T-cell (primary cell): ENCODE data around the gene LDB2. TPM values are rescaled to one million over a fixed set of nuclear protein-coding genes. Genes with fewer than 3 reads are reported as not detected.

ENCODE experiments used
- ATAC-seq, 4 experiments: fragments of 200-7000 bp in 3 of 4; fragments of 150-1000 bp in 1 of 4; cut with Tn5 transposase; replicated peaks in 1 of 4; 1 replicate in 3 of 4; 2 replicates in 1 of 4; pipeline ENCODE4 v1.10.0; 2021; ENCODE audit warnings: moderate library complexity in 3 of 4, mild to moderate bottlenecking in 2 of 4, moderate number of reproducible peaks in 1 of 4
- CTCF ChIA-PET, 2 donors: fragments of 300-600 bp; sonication (Branson Sonifier 250); formaldehyde crosslinking; loops; one replicate each; lab custom pipeline; 2022; ENCODE audit warnings: antibody characterized with exemption in 2 of 2; lab: Charles Lee
- POLR2A ChIA-PET, 2 donors: fragments of 300-600 bp; sonication (Branson Sonifier 250); formaldehyde crosslinking; loops; one replicate each; lab custom pipeline; 2022; ENCODE audit warnings: antibody characterized with exemption in 2 of 2; lab: Charles Lee
- DNase-seq, 35 experiments: peaks; one replicate each; pipeline versions ENCODE4 v3.0.0 to v3.0.0-alpha.2; 2013 to 2023
- H3K27ac ChIP-seq: one replicate; pipeline ENCODE4 v1.5.1; 2013; ENCODE audit warnings: low read length
- H3K27me3 ChIP-seq, 2 experiments: replicated peaks in 1 of 2; 1 replicate in 1 of 2; 2 replicates in 1 of 2; pipeline versions ENCODE4 v1.6.1 to v1.7.0; 2013; ENCODE audit warnings: low read length in 1 of 2, mixed read lengths in 1 of 2; ENCODE audit not compliant: control insufficient read depth in 2 of 2, insufficient read depth in 2 of 2; ENCODE audit errors: extremely low read depth in 1 of 2
- H3K36me3 ChIP-seq, 2 donors: 1 replicate in 1 of 2; 2 replicates in 1 of 2; pipeline versions ENCODE4 v1.6.1 to v1.7.0; 2013; ENCODE audit warnings: low read length in 1 of 2; ENCODE audit not compliant: control insufficient read depth in 2 of 2, insufficient read depth in 1 of 2; ENCODE audit errors: extremely low read depth in 1 of 2
- H3K4me1 ChIP-seq, 2 experiments: 1 replicate in 1 of 2; 2 replicates in 1 of 2; pipeline versions ENCODE4 v1.6.1 to v1.7.0; 2013; ENCODE audit warnings: low read length in 2 of 2, mixed read lengths in 1 of 2; ENCODE audit not compliant: insufficient read depth in 2 of 2, control insufficient read depth in 1 of 2; ENCODE audit errors: extremely low read depth in 1 of 2
- H3K4me3 ChIP-seq, 2 donors: 1 replicate in 1 of 2; 2 replicates in 1 of 2; pipeline versions ENCODE4 v1.5.1 to v1.7.0; 2013; ENCODE audit warnings: mild to moderate bottlenecking in 2 of 2, low read length in 1 of 2, moderate library complexity in 1 of 2; ENCODE audit not compliant: control insufficient read depth in 1 of 2; ENCODE audit errors: extremely low read depth in 1 of 2
- H3K9me3 ChIP-seq: 2 replicates; pipeline ENCODE4 v1.7.0; 2013
- H3K27ac Mint-ChIP-seq, 2 donors: one replicate each; pipeline ENCODE4 v1.8.0; 2020 to 2021; ENCODE audit warnings: mild to moderate bottlenecking in 2 of 2, mixed read lengths in 2 of 2
- H3K27me3 Mint-ChIP-seq, 2 donors: one replicate each; pipeline ENCODE4 v1.8.0; 2021 to 2022; ENCODE audit warnings: mixed read lengths in 2 of 2
- H3K36me3 Mint-ChIP-seq: one replicate; pipeline ENCODE4 v1.8.0; 2021; ENCODE audit warnings: mixed read lengths
- H3K4me1 Mint-ChIP-seq, 3 donors: one replicate each; pipeline ENCODE4 v1.8.0; 2020 to 2022; ENCODE audit warnings: mixed read lengths in 3 of 3, mild to moderate bottlenecking in 1 of 3
- H3K4me3 Mint-ChIP-seq, 3 donors: one replicate each; pipeline ENCODE4 v1.8.0; 2020 to 2022; ENCODE audit warnings: mild to moderate bottlenecking in 3 of 3, mixed read lengths in 3 of 3, moderate library complexity in 3 of 3
- H3K9me3 Mint-ChIP-seq, 3 donors: one replicate each; pipeline ENCODE4 v1.8.0; 2020 to 2022; ENCODE audit warnings: mixed read lengths in 3 of 3
- WGBS: methylation state at CpG from one replicate; pipeline ENCODE4 v1.1.5; 2013; ENCODE audit warnings: missing lambda C conversion rate; ENCODE audit not compliant: insufficient coverage; 5-methylcytosine and 5-hydroxymethylcytosine counted together
- total RNA-seq, 35 experiments: library from RNA in 6 of 35; stranded (reverse) in 6 of 35; fragments of 120-200 nt in 1 of 35; gene quantifications; one replicate each; pipeline versions ENCODE4 v1.2.1 to v1.2.4 and lab custom pipeline; 2013 to 2026

The LDB2 gene
- total RNA-seq, 5 donors from 2014 or later (not counting 1 experiment from before 2014, with no cell fraction given): 0.15 to 0.82 (median 0.39) TPM; not detected in 2

DNA sequence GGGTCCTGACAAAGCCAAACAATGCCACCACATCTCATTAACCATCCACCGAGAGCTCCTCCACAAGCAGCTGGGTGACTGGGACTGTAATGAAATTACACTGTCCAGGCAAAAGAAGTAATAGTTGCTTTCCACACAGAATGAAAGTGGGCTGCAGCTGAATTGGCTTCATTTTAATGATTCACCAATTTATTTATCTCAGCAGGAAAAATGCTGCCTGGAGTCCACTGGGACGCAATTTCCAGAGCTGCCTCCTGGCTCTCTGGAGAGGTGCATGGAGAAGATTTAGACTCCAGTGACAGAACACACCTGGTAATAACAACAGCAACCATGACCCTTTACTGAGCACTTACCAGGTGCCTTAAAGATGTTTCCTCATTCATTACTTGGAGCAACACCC is 226.7 kb downstream of the LDB2 start:
- POLR2A ChIA-PET: no interaction called here

DNA sequence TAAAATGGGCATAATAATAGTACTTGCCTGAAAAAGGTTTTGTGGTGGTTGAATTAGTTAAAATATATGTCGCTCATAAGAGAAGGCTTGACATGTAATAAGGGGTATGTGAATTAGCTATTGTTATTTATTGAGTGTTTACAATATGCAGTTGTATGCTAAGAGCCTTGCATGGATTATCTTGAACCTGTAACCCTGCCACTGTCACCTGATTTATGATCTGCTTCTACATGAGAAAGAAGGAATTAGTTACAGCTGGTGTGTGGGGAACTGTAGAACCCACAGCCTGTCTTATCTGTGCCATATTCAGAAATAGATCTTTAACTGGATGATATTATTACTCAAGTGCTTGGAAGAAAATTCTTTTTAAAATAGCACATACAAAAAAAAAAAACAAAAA is 227.7 kb downstream of the LDB2 start:
- ChIA-PET CTCF (no interaction called here), POLR2A (interaction anchor here in 1 of 2 donors (0.7 kb wide), 1 partner anchor 15 kb away, joined by 4 read pairs; no protein-coding TSS in a partner anchor)
- Histone ChIP-seq H3K36me3 (no peaks in the 10 kb centered on the region), H3K9me3 (no peaks in the 10 kb centered on the region), H3K4me1 (no peaks in the 10 kb centered on the region), H3K4me3 (no peak overlapping the region), H3K27ac (no peak overlapping the region), H3K27me3 (no peaks in the 10 kb centered on the region)
- H3K4me3 Mint-ChIP-seq: no peak overlapping the region
- H3K4me1 Mint-ChIP-seq: no peaks in the 10 kb centered on the region
- WGBS: 86% methylated on average over 1 of the region's 1 CpG
- H3K27ac Mint-ChIP-seq: no peak overlapping the region
- no peaks in the 10 kb centered on the region for H3K27me3 Mint-ChIP-seq
- ATAC-seq (no peak), DNase-seq (no peak)
- H3K36me3 Mint-ChIP-seq: no peaks in the 10 kb centered on the region
- no peaks in the 10 kb centered on the region for H3K9me3 Mint-ChIP-seq

More for the DNA sequence above, 226.7 kb downstream of the LDB2 start:
- no CpG with 5 or more reads among the region's 2 CpGs for WGBS
- no peaks in the 10 kb centered on the region for H3K9me3 ChIP-seq
- H3K27ac ChIP-seq: no peak overlapping the region
- no peaks in the 10 kb centered on the region for H3K4me1 ChIP-seq
- Mint-ChIP-seq H3K4me1 (no peaks in the 10 kb centered on the region), H3K27me3 (no peaks in the 10 kb centered on the region), H3K27ac (no peak overlapping the region), H3K4me3 (no peak overlapping the region), H3K9me3 (no peaks in the 10 kb centered on the region), H3K36me3 (no peaks in the 10 kb centered on the region)
- H3K4me3 ChIP-seq: no peak overlapping the region
- DNase-seq (no peak), ATAC-seq (no peak)
- CTCF ChIA-PET: no interaction called here
- H3K27me3 ChIP-seq: no peaks in the 10 kb centered on the region
- no peaks in the 10 kb centered on the region for H3K36me3 ChIP-seq

GRCh38 chr4:16669036-16669435 is 229.4 kb downstream of the LDB2 start:
- no peaks in the 10 kb centered on the region for H3K4me1 ChIP-seq
- H3K4me3 Mint-ChIP-seq: no peak overlapping the region
- ATAC-seq (no peak), DNase-seq (no peak)
- H3K4me1 Mint-ChIP-seq: no peaks in the 10 kb centered on the region
- CTCF ChIA-PET: no interaction called here
- no peaks in the 10 kb centered on the region for H3K27me3 Mint-ChIP-seq
- H3K27me3 ChIP-seq: no peaks in the 10 kb centered on the region
- peaks cover 0 to 3% (median 0%) of the 10 kb centered on the region in 3 donors for H3K9me3 Mint-ChIP-seq
- POLR2A ChIA-PET: no interaction called here
- no peak overlapping the region for H3K4me3 ChIP-seq
- no peaks in the 10 kb centered on the region for H3K36me3 ChIP-seq
- H3K36me3 Mint-ChIP-seq: no peaks in the 10 kb centered on the region
- no peak overlapping the region for H3K27ac ChIP-seq
- no peaks in the 10 kb centered on the region for H3K9me3 ChIP-seq
- no peak overlapping the region for H3K27ac Mint-ChIP-seq

GRCh38 chr4:16668488-16668887 is 230.0 kb downstream of the LDB2 start:
- Histone ChIP-seq H3K4me1 (no peaks in the 10 kb centered on the region), H3K27ac (no peak overlapping the region), H3K4me3 (no peak overlapping the region), H3K27me3 (no peaks in the 10 kb centered on the region), H3K36me3 (no peaks in the 10 kb centered on the region), H3K9me3 (no peaks in the 10 kb centered on the region)
- ChIA-PET CTCF (no interaction called here), POLR2A (no interaction called here)
- DNase-seq (no peak), ATAC-seq (no peak)
- no peaks in the 10 kb centered on the region for H3K4me1 Mint-ChIP-seq
- no peaks in the 10 kb centered on the region for H3K36me3 Mint-ChIP-seq
- WGBS: 80% methylated on average over 1 of the region's 1 CpG
- no peak overlapping the region for H3K4me3 Mint-ChIP-seq
- H3K27me3 Mint-ChIP-seq: no peaks in the 10 kb centered on the region
- no peak overlapping the region for H3K27ac Mint-ChIP-seq
- H3K9me3 Mint-ChIP-seq: peaks cover 0 to 3% (median 0%) of the 10 kb centered on the region in 3 donors

DNA sequence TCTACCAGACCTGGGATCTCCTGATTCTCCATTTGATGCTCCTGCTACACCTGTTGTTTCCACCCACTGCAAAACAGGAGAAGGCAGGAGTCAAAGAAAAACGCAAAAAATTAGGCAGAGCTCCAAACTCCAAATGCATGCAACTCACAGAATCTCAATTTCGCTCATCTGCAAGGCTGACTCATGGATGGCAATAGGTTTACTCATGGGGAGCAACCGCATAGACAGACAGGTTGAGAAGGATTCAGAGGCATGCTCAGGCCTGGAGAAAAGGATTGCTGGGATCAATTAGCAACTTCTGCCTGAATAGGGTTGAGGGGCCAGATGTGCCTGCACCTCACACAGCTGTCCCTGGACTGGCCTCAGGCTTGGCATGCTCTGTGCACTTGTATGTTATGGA is 231.0 kb downstream of the LDB2 start:
- no peaks in the 10 kb centered on the region for H3K4me1 ChIP-seq
- POLR2A ChIA-PET: no interaction called here

GRCh38 chr4:16665942-16666551 is 232.4 kb downstream of the LDB2 start:
- Histone ChIP-seq H3K27me3 (no peaks in the 10 kb centered on the region), H3K9me3 (no peaks in the 10 kb centered on the region), H3K36me3 (no peaks in the 10 kb centered on the region), H3K4me3 (no peak overlapping the region), H3K27ac (no peak overlapping the region), H3K4me1 (no peaks in the 10 kb centered on the region)
- no peak for ATAC-seq
- H3K27ac Mint-ChIP-seq: no peak overlapping the region
- H3K9me3 Mint-ChIP-seq: peaks cover 0 to 4% (median 3%) of the 10 kb centered on the region in 3 donors
- no peak overlapping the region for H3K4me3 Mint-ChIP-seq
- no peaks in the 10 kb centered on the region for H3K36me3 Mint-ChIP-seq
- DNase-seq: no peak
- CTCF ChIA-PET: interaction anchor here in 1 of 2 donors (0.6 kb wide), 1 partner anchor 240 kb away, joined by 3 read pairs; no protein-coding TSS in a partner anchor
- no peaks in the 10 kb centered on the region for H3K27me3 Mint-ChIP-seq
- WGBS: 71% methylated on average over 5 of the region's 12 CpGs
- H3K4me1 Mint-ChIP-seq: no peaks in the 10 kb centered on the region
- POLR2A ChIA-PET: no interaction called here

More for the DNA sequence above, 231.0 kb downstream of the LDB2 start:
- Histone ChIP-seq H3K9me3 (no peaks in the 10 kb centered on the region), H3K36me3 (no peaks in the 10 kb centered on the region), H3K4me3 (no peak overlapping the region), H3K27ac (no peak overlapping the region), H3K27me3 (no peaks in the 10 kb centered on the region)
- no peak for ATAC-seq
- no peaks in the 10 kb centered on the region for H3K27me3 Mint-ChIP-seq
- no peaks in the 10 kb centered on the region for H3K36me3 Mint-ChIP-seq
- CTCF ChIA-PET: no interaction called here
- DNase-seq: no peak
- 64% methylated on average over 2 of the region's 3 CpGs for WGBS
- H3K9me3 Mint-ChIP-seq: peaks cover 0 to 3% (median 0%) of the 10 kb centered on the region in 3 donors
- no peak overlapping the region for H3K27ac Mint-ChIP-seq
- H3K4me3 Mint-ChIP-seq: no peak overlapping the region
- no peaks in the 10 kb centered on the region for H3K4me1 Mint-ChIP-seq

- DNase-seq: no peak
- Histone ChIP-seq H3K36me3 (no peaks in the 10 kb centered on the region), H3K27ac (no peak overlapping the region), H3K4me1 (no peaks in the 10 kb centered on the region), H3K27me3 (no peaks in the 10 kb centered on the region), H3K9me3 (no peaks in the 10 kb centered on the region), H3K4me3 (no peak overlapping the region)
- ATAC-seq: no peak
- no peaks in the 10 kb centered on the region for H3K36me3 Mint-ChIP-seq
- no peak overlapping the region for H3K4me3 Mint-ChIP-seq
- no peaks in the 10 kb centered on the region for H3K4me1 Mint-ChIP-seq
- ChIA-PET POLR2A (no interaction called here), CTCF (no interaction called here)
- no peaks in the 10 kb centered on the region for H3K27me3 Mint-ChIP-seq
- peaks cover 0 to 4% (median 3%) of the 10 kb centered on the region in 3 donors for H3K9me3 Mint-ChIP-seq
- no peak overlapping the region for H3K27ac Mint-ChIP-seq
Measured at GRCh38 chr4:16663732-16664131, 234.7 kb downstream of the LDB2 start.
